HepG2 (cell line): ENCODE data around the gene SIRPB1. TPM values are rescaled to one million over a fixed set of nuclear protein-coding genes. Genes with fewer than 3 reads are reported as not detected.

Experiments
- ASH2L ChIP-seq: fragments of 300-600, 200-600 bp; sonication (generic); IDR thresholded peaks from 2 replicates; pipeline ENCODE4 v1.7.0; 2017; ENCODE audit warnings: low read depth, mild to moderate bottlenecking, moderate library complexity, mixed read lengths, low read length; ENCODE audit not compliant: insufficient read length
- ATF1 ChIP-seq: IDR thresholded peaks from 2 replicates; pipeline ENCODE4 v1.6.1; 2016; ENCODE audit warnings: mild to moderate bottlenecking, control low read depth
- ATF2 ChIP-seq: sonication (generic); formaldehyde crosslinking; IDR thresholded peaks from 2 replicates; pipeline ENCODE4 v1.4.0; 2020; ENCODE audit warnings: missing genetic modification reagents
- DMAP1 ChIP-seq: IDR thresholded peaks from 2 replicates; pipeline ENCODE4 v1.6.1; 2016
- FOXK2 ChIP-seq: fragments of 450-650 bp; IDR thresholded peaks from 2 replicates; pipeline ENCODE4 v1.6.1; 2016
- MED8 ChIP-seq: sonication (generic); formaldehyde crosslinking; IDR thresholded peaks from 2 replicates; pipeline ENCODE4 v1.8.1; 2023; ENCODE audit warnings: mild to moderate bottlenecking, missing genetic modification reagents; ENCODE audit not compliant: insufficient replicate concordance
- NFYB ChIP-seq: sonication (generic); formaldehyde crosslinking; IDR thresholded peaks from 2 replicates; pipeline ENCODE4 v1.4.0; 2020; ENCODE audit warnings: missing genetic modification reagents
- NR2F6 ChIP-seq, 2 experiments: IDR thresholded peaks; 2 replicates each; pipeline ENCODE4 v1.6.1; 2016; ENCODE audit warnings: antibody characterized with exemption in 1 of 2, mild to moderate bottlenecking in 1 of 2
- PCBP2 ChIP-seq: fragments of 200-400 bp; formaldehyde crosslinking; optimal IDR thresholded peaks from 2 replicates; pipeline ENCODE3; 2018; ENCODE audit warnings: low read length, low read depth; ENCODE audit not compliant: poor library complexity, severe bottlenecking
- POGK ChIP-seq: sonication (generic); formaldehyde crosslinking; conservative IDR thresholded peaks from 2 replicates; pipeline ENCODE4 v1.8.0; 2022; ENCODE audit warnings: mild to moderate bottlenecking, moderate library complexity, missing genetic modification reagents
- POLR2AphosphoS2 ChIP-seq: IDR thresholded peaks from 2 replicates; pipeline ENCODE4 v1.6.1; 2011; ENCODE audit warnings: low read depth, low read length, improper control_type of control experiment
- RARA ChIP-seq: IDR thresholded peaks from 2 replicates; pipeline ENCODE4 v1.6.1; 2016; ENCODE audit warnings: missing genetic modification reagents, missing compliant biosample characterization
- STAG1 ChIP-seq: sonication (generic); formaldehyde crosslinking; IDR thresholded peaks from 2 replicates; pipeline ENCODE4 v1.4.0; 2020; ENCODE audit warnings: missing genetic modification reagents
- TRIM24 ChIP-seq: sonication (generic); formaldehyde crosslinking; IDR thresholded peaks from 2 replicates; pipeline ENCODE4 v1.8.0; 2022; ENCODE audit warnings: mild to moderate bottlenecking, missing genetic modification reagents
- ZBTB33 ChIP-seq: sonication (generic); formaldehyde crosslinking; IDR thresholded peaks from 2 replicates; pipeline ENCODE4 v1.4.0; 2020; ENCODE audit warnings: missing genetic modification reagents
- ZNF101 ChIP-seq: sonication (generic); formaldehyde crosslinking; IDR thresholded peaks from 2 replicates; pipeline ENCODE4 v1.4.0; 2020; ENCODE audit warnings: mild to moderate bottlenecking, low read depth, missing genetic modification reagents, borderline replicate concordance
- ZNF501 ChIP-seq: sonication (generic); formaldehyde crosslinking; IDR thresholded peaks from 2 replicates; pipeline ENCODE4 v1.5.1; 2020; ENCODE audit warnings: mild to moderate bottlenecking, moderate library complexity, missing genetic modification reagents
- ZNF580 ChIP-seq: IDR thresholded peaks from 2 replicates; pipeline ENCODE4 v1.6.1; 2016; ENCODE audit warnings: low read depth, borderline replicate concordance
- ZNF607 ChIP-seq: sonication (generic); formaldehyde crosslinking; IDR thresholded peaks from 2 replicates; pipeline ENCODE4 v1.5.1; 2020; ENCODE audit warnings: missing genetic modification reagents, mild to moderate bottlenecking, borderline replicate concordance
- ZNF660 ChIP-seq: sonication (generic); formaldehyde crosslinking; IDR thresholded peaks from 2 replicates; pipeline ENCODE4 v1.5.1; 2020; ENCODE audit warnings: mild to moderate bottlenecking, low read depth, missing genetic modification reagents, borderline replicate concordance
- ZNF713 ChIP-seq: sonication (generic); formaldehyde crosslinking; IDR thresholded peaks from 2 replicates; pipeline ENCODE4 v1.4.0; 2020; ENCODE audit warnings: mild to moderate bottlenecking, missing genetic modification reagents
- ZNF775 ChIP-seq: sonication (generic); formaldehyde crosslinking; IDR thresholded peaks from 2 replicates; pipeline ENCODE4 v1.4.0; 2020; ENCODE audit warnings: missing genetic modification reagents, mild to moderate bottlenecking, moderate library complexity, borderline replicate concordance
- ZNF790 ChIP-seq: sonication (generic); formaldehyde crosslinking; IDR thresholded peaks from 2 replicates; pipeline ENCODE4 v1.8.0; 2022; ENCODE audit warnings: missing genetic modification reagents, mild to moderate bottlenecking, borderline replicate concordance
- ZNF850 ChIP-seq: sonication (generic); formaldehyde crosslinking; conservative IDR thresholded peaks from 2 replicates; pipeline ENCODE4 v1.9.0; 2021; ENCODE audit warnings: mild to moderate bottlenecking, missing genetic modification reagents
- ZSCAN5A ChIP-seq: sonication (generic); formaldehyde crosslinking; IDR thresholded peaks from 2 replicates; pipeline ENCODE4 v1.8.0; 2022; ENCODE audit warnings: mild to moderate bottlenecking, missing genetic modification reagents, borderline replicate concordance
- polyA plus RNA-seq, 8 experiments: library from polyadenylated mRNA; depleted of rRNA in 3 of 8; stranded (reverse) in 7 of 8; unstranded in 1 of 8; fragments of >200 nt; fragmentation: Illumina TruSeq in 4 of 8; extraction: Trizol in 4 of 8; gene quantifications; 2 replicates each; pipeline versions ENCODE4 v1.2.1 to v1.2.3, GENCODE V29; 2011 to 2016; ENCODE audit warnings: low read depth in 4 of 8, missing spikeins in 1 of 8, mixed read lengths in 1 of 8; ENCODE audit not compliant: insufficient read depth in 1 of 8
- total RNA-seq, 5 experiments: library from RNA; depleted of rRNA; stranded (reverse); fragments of >200 nt; fragmentation: Illumina TruSeq; extraction: Trizol; gene quantifications; 2 replicates each; pipeline ENCODE4 v1.2.3, GENCODE V29; 2016; ENCODE audit warnings: low read depth in 1 of 5

The SIRPB1 gene
- total and polyA plus RNA-seq, 2 of the 13 experiments (the other 11 are each of a cell fraction or from before 2014, with no cell fraction given) = 0.41 to 1.4 TPM

GRCh38 chr20:1636621-1637020, 16.8 kb upstream of the SIRPB1 start (continued):
- TF ChIP-seq NR2F6 (IDR thresholded peaks at IDR 0.05) (peak; percentile 80), NR2F6 (CRISPR knock-in tag; IDR thresholded peaks at IDR 0.05) (peak; percentile 90), ASH2L (peak; percentile 27), ZNF850 (CRISPR knock-in tag) (no peak), MED8 (CRISPR knock-in tag) (no peak), NFYB (CRISPR knock-in tag) (0 out of 2 replicates have a peak, but pooled peaks have one; percentile 22), POLR2AphosphoS2 (no peak), RARA (CRISPR knock-in tag) (peak; percentile 83), DMAP1 (CRISPR knock-in tag) (no peak), ZNF607 (CRISPR knock-in tag) (no peak), TRIM24 (0 out of 2 replicates have a peak, but pooled peaks have one; percentile 28), ZNF101 (CRISPR knock-in tag) (no peak), ZNF775 (CRISPR knock-in tag) (no peak), ZNF790 (no peak), ZSCAN5A (CRISPR knock-in tag) (peak; percentile 62), ATF1 (CRISPR knock-in tag) (peak; percentile 53; the same call in 1 of the 2 replicates), ZNF580 (CRISPR knock-in tag) (no peak; the same call in 1 of the 2 replicates), PCBP2 (no peak), ZNF660 (CRISPR knock-in tag) (no peak), ZNF501 (CRISPR knock-in tag) (no peak), ZNF713 (CRISPR knock-in tag) (no peak), ZBTB33 (CRISPR knock-in tag) (no peak), FOXK2 (peak; percentile 51; the same call in 1 of the 2 replicates), STAG1 (CRISPR knock-in tag) (peak; percentile 81), POGK (CRISPR knock-in tag) (peak; percentile 65; the same call in 1 of the 2 replicates), ATF2 (CRISPR knock-in tag) (peak; percentile 61; the same call in 1 of the 2 replicates)
